ENCODE results near the gene HEYL. TPM values are rescaled to one million over a fixed set of nuclear protein-coding genes. Genes with fewer than 3 reads are reported as not detected.
A peak's percentile ranks its signal among the peaks of the same experiment; 100 is the strongest.

HEYL gene
- total RNA-seq, 1 donor from 2014 or later: not detected

GRCh38 chr1:39684313-39684664, 44.8 kb upstream of the HEYL start:
- H3K4me1 Mint-ChIP-seq: peaks cover 5% of the 10 kb centered on the region
- peak overlapping the region; percentile 16 for H3K4me3 Mint-ChIP-seq
- no peak for TF ChIP-seq CTCF (IDR thresholded peaks at IDR 0.05)
- DNase-seq (no peak), ATAC-seq (ENCODE audit: low read depth) (no peak)
- CTCF ChIA-PET: no interaction called here
- POLR2A ChIA-PET: no interaction called here
- H3K36me3 Mint-ChIP-seq (ENCODE audit: low read depth): no peaks in the 10 kb centered on the region
- intact Hi-C loops (cut with micrococcal nuclease): no loop called here
- H3K27ac Mint-ChIP-seq: no peak overlapping the region
- no peaks in the 10 kb centered on the region for H3K9me3 Mint-ChIP-seq
- H3K27me3 Mint-ChIP-seq: peaks cover 62% of the 10 kb centered on the region

GRCh38 chr1:39683591-39684312, 44.3 kb upstream of the HEYL start:
- Mint-ChIP-seq H3K4me1 (peaks cover 5% of the 10 kb centered on the region), H3K36me3 (ENCODE audit: low read depth) (no peaks in the 10 kb centered on the region), H3K4me3 (no peak overlapping the region), H3K9me3 (no peaks in the 10 kb centered on the region), H3K27me3 (peaks cover 56% of the 10 kb centered on the region), H3K27ac (no peak overlapping the region)
- intact Hi-C loops (cut with micrococcal nuclease): no loop called here
- POLR2A ChIA-PET: no interaction called here
- ATAC-seq (ENCODE audit: low read depth) (no peak), DNase-seq (no peak)
- TF ChIP-seq CTCF (IDR thresholded peaks at IDR 0.05): no peak
- CTCF ChIA-PET: no interaction called here

GRCh38 chr1:39681999-39682398, 42.6 kb upstream of the HEYL start:
- Mint-ChIP-seq H3K36me3 (ENCODE audit: low read depth) (no peaks in the 10 kb centered on the region), H3K27me3 (peaks cover 41% of the 10 kb centered on the region), H3K9me3 (no peaks in the 10 kb centered on the region), H3K4me1 (peaks cover 5% of the 10 kb centered on the region), H3K4me3 (no peak overlapping the region), H3K27ac (no peak overlapping the region)
- intact Hi-C loops (cut with micrococcal nuclease): no loop called here
- DNase-seq (no peak), ATAC-seq (ENCODE audit: low read depth) (no peak)
- no peak for TF ChIP-seq CTCF (IDR thresholded peaks at IDR 0.05)
- ChIA-PET POLR2A (no interaction called here), CTCF (interaction anchor here (0.7 kb wide), 1 partner anchor 11 kb away, joined by 3 read pairs; no protein-coding TSS in a partner anchor)

- H3K27me3 Mint-ChIP-seq: peaks cover 35% of the 10 kb centered on the region
- CTCF ChIA-PET: interaction anchor here (0.7 to 0.9 kb wide), 2 partner anchors 10 to 11 kb away, joined by 3 to 4 read pairs; no protein-coding TSS in a partner anchor
- ATAC-seq (ENCODE audit: low read depth) (no peak), DNase-seq (no peak)
- H3K36me3 Mint-ChIP-seq (ENCODE audit: low read depth): no peaks in the 10 kb centered on the region
- TF ChIP-seq CTCF (IDR thresholded peaks at IDR 0.05): no peak
- intact Hi-C loops (cut with micrococcal nuclease): no loop called here
- no peak overlapping the region for H3K27ac Mint-ChIP-seq
- no peaks in the 10 kb centered on the region for H3K9me3 Mint-ChIP-seq
- POLR2A ChIA-PET: no interaction called here
- no peak overlapping the region for H3K4me3 Mint-ChIP-seq
- H3K4me1 Mint-ChIP-seq: peaks cover 5% of the 10 kb centered on the region
Observed at GRCh38 chr1:39681294-39681693, 41.9 kb upstream of the HEYL start.

- H3K36me3 Mint-ChIP-seq (ENCODE audit: low read depth): no peaks in the 10 kb centered on the region
- H3K4me1 Mint-ChIP-seq: peaks cover 5% of the 10 kb centered on the region
- CTCF ChIA-PET: interaction anchor here (0.9 kb wide), 1 partner anchor 11 kb away, joined by 4 read pairs; no protein-coding TSS in a partner anchor
- H3K27me3 Mint-ChIP-seq: peaks cover 33% of the 10 kb centered on the region
- intact Hi-C loops (cut with micrococcal nuclease): no loop called here
- H3K27ac Mint-ChIP-seq: no peak overlapping the region
- H3K4me3 Mint-ChIP-seq: no peak overlapping the region
- H3K9me3 Mint-ChIP-seq: no peaks in the 10 kb centered on the region
- ATAC-seq (ENCODE audit: low read depth) (no peak), DNase-seq (no peak)
- POLR2A ChIA-PET: no interaction called here
- TF ChIP-seq CTCF (IDR thresholded peaks at IDR 0.05): no peak
Observed at GRCh38 chr1:39680751-39681150, 41.3 kb upstream of the HEYL start.

All from activated B cell treated with CpG ODN at 0.5 μM for 24 hours (primary cell).